GM18498 (cell line): Measurements from ENCODE around the gene UNC5CL.

ENCODE experiments used
- ATAC-seq: cut with Tn5 transposase; IDR thresholded peaks from one replicate; pipeline ENCODE4 v1.9.1; 2021; ENCODE audit warnings: mild to moderate bottlenecking, moderate library complexity; ENCODE audit not compliant: unreplicated experiment

Gene UNC5CL, protein sequence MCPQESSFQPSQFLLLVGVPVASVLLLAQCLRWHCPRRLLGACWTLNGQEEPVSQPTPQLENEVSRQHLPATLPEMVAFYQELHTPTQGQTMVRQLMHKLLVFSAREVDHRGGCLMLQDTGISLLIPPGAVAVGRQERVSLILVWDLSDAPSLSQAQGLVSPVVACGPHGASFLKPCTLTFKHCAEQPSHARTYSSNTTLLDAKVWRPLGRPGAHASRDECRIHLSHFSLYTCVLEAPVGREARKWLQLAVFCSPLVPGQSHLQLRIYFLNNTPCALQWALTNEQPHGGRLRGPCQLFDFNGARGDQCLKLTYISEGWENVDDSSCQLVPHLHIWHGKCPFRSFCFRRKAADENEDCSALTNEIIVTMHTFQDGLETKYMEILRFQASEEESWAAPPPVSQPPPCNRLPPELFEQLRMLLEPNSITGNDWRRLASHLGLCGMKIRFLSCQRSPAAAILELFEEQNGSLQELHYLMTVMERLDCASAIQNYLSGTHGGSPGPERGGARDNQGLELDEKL

DNA sequence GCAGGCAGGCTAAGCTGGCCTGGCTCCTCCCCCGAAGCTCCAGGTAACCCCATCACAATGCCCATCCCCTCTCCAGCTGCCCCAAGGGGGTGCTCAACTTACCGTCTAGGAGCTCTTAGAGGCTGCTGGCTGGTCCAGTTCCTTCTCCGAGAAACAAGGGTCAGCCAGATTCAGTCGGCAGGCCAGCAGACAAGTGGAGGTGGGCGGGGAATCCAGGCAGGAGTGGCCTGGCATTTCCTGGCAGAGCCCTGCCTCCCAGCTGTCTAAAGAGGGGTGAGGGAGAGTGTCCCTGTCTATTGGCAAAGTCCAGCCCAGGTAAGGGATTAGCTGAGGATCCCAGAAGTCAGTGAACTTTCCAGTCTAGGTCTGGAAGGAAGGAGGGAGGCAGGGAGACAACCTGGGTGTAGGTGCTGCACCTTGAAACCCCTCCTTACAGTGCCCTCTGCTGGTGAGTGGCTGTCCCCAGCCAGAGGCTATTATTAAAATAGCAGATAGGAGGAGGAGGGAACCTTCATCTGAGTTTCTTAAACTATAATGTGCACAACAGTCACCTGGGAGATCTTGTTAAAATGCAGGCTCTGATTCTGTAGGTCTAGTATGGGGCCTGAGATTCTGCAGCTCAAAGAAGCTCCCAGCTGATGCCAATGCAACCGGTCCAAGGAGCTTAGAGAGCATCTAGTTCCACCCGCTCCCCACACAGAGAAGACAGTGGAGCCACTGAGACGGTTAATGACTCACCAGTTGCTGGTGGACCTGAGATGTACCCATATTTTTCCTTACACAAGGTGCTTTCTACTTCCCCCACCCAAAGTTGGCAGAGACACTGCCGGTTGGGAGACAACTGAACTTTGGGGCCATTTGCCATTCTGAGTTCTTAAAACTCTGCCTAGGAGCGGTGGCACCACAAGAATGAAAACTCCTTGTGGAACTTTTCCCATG lies at the start of gene UNC5CL:
Gene UNC5CL (minus strand): TSS at position 162 of the 939 bp plus-strand sequence. CDS start 4,147 bp downstream, outside the sequence.
- ATAC-seq, result no peak

DNA sequence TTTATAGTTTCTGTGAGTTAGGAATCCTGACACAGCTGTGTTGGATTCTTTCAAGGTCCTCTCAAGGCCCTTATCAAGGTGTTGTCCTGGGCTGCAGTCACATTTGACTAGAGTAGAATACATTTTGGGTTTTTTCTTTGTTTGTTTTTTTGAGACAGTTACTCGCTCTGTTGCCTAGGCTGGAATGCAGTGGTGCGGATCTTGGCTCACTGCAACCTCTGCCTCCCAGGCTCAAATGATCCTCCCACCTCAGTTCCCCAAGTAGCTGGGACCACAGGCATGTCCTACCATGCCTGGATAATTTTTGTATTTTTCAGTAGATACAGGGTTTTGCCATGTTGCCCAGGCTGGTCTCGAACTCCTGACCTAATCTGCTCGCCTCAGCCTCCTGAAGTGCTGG lies 49.4 kb upstream of the UNC5CL start:
- no peak for ATAC-seq

DNA sequence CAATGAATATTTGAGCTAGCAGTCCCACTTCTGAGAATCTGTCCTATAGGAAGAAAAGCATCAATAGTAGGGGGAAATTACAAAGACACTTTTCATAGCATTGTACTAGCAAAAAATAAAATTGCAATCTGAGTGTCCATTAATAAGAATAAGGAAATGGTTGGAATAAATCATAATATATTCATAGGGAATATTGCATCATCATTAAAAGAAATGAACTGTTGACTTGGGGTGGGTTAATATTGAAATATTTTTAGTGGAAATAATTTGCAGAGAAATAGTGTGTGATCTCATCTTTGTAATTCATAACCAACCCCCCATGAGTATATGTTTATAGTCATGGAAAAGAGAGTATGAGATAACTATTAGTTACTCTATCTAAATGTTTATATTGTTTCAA lies 46.2 kb upstream of the UNC5CL start:
- no peak for ATAC-seq

DNA sequence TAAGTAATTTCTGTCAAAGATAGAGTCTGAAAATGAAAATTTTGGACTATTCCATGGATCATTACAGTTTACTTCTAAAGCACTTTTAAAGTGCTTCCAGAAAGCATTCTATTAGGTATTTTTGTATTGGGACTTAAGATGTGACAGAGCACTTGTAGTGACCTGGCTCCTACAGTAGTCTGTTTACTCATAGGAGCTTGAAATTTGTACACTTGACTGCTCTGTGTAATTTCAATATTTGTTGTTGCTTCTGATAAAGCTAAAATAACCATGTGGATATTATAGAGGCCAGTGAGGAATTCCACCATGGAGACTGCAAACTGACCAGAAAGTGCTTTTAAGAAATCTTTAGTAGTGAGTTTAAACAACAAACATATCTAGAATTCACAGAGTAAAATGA lies 44.1 kb upstream of the UNC5CL start:
- no peak for ATAC-seq

DNA sequence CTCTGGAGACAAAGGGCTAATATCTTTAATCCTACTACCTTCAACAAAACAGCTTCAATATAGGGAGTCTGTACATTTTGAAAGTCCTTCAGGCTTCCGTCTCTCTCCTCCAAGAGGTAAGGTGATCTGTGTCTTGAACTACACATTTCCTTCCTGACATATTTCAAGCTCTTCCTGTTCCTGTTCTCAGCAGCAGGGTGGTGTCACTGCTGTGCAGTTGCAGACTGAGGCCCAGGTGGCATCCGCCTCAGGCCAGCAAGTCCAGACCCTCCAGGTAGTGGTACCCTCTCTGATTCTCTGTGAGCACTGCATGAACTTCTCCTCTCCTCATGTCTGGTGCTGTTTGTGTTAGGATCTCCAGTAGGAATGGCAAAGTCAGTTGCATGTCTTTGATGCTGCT lies 41.6 kb upstream of the UNC5CL start:
- no peak for ATAC-seq

DNA sequence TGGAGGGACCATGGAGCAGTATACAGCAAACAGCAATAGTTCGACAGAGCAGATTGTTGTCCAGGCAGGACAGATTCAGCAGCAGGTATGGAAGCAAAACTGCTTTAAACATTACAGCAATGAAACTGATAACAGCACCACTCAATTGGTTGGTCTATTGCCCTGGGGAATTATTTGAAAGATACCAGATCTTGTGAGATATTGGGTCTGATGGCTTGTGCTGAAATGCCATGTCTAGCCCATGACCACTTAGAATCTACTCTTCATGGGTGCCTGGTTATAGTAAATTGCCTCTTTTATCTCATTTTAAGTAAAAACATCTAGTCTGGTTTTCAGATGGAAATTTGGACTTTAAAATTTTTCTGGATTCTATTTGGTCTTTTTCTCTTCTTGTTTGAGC lies 40.1 kb upstream of the UNC5CL start:
- no peak for ATAC-seq

DNA sequence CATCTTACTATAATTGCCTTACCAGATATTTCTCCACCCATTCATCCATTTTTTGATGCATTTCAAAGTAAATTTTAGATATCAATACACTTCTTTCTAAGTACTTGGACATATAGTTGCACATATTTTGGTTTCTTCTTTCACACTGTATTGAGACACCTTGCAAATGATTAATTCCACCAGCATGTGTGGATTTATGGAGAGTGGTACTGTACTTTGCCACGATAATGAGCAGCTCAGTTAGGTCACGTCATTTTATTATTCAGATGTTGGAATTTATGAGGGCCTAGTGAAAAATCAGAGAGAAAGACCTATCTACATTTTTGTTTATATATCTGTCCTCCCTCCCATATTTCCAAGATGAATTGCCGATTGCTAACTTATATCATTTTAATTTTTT lies 39.1 kb upstream of the UNC5CL start:
- ATAC-seq, result no peak

DNA sequence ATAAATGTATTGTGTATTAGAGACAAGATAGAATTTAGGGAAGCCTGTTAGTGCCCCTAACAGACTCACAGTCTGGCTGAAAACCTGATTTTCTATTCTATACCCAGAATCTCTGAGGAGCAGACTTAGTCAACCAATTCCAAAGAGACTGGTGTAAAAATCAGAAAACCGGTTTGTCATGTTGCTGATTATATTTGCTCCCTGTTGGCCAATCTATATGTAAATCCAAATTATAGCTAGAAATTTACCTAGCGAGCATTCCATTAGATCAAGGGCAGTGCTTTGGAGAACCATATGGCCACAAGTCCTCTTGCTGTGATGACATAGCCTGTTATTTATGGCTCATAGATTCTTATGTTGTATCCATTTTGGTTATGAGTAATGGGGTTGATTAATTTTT lies 38.5 kb upstream of the UNC5CL start:
- no peak for ATAC-seq

DNA sequence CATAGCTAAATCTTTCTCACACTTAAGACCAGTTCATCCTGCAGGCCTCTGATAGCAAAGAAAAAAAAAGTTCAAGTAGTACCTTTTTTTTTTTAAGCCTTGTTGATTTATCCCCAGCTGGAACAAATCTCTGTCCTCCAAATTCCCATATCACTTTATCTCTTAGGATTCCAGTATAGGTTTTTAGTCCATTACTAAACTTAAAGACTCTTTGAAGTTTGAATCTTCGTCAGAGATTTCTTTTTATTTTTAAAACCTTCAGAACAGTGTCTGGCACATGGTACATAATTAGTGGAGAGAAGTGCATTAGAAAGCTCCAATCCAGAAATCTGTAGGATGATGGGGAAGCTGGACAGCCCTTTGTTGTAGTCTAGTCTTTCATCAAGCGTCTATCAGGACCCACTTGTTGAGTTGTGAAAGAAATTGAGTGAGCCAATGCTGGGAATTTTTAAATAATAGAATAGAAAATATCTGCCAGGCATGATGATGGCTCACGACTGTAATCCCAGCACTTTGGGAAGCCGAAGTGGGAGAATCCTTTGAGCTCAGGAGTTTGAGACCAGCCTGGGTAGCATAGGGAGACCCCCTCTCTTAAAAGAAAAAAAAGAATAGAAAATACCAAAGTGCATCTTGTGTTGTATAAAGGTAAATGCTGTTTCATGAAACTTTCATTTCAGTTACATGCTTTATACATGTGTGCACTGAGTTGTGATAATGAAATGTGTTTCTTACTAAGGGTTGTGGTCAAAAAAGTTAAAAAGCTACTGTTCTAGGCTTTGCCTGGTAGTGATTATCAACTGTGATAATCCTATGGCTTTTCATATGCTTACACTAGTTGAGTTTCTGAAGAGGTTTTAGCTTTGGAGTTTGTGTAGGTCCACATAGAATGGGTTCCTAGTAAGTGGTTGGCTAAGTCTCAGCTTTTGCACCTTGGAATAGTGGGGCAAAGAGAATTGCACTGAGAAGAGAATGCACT lies 36.9 kb upstream of the UNC5CL start:
- ATAC-seq, result no peak

DNA sequence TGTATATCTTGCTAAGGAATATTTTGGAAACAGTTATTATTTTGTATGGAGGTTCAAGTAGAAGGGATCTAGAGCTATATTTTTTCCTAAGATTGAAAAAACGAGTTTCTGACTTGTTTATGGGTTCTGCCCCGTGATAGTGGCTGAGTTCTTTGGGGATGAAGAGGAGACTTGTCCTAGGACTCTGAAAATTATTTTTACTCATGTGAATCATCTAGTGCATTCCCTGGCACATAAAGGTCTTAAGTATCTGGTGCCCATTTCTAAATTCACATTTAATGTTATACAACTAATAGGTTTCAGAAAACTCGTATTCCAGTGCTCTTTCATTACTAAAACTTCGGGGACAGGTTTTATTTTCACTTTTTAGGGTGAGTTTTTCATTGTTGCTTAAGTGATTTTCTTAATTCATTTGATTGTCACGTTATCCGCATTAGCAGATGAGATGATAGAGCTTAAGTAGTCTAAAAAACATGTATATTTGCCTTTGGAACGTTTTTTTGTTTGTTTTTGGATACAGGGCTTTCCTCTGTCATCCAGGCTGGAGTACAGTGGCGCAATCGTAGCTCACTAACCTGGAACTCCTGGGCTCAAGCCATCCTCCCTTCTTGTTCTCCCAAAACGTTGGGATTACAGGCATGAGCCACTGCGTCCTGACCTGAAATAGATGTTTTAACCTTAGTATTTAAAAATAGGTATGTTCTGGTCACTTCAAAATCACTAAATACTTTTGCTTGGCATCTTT lies 35.8 kb upstream of the UNC5CL start:
- no peak for ATAC-seq

DNA sequence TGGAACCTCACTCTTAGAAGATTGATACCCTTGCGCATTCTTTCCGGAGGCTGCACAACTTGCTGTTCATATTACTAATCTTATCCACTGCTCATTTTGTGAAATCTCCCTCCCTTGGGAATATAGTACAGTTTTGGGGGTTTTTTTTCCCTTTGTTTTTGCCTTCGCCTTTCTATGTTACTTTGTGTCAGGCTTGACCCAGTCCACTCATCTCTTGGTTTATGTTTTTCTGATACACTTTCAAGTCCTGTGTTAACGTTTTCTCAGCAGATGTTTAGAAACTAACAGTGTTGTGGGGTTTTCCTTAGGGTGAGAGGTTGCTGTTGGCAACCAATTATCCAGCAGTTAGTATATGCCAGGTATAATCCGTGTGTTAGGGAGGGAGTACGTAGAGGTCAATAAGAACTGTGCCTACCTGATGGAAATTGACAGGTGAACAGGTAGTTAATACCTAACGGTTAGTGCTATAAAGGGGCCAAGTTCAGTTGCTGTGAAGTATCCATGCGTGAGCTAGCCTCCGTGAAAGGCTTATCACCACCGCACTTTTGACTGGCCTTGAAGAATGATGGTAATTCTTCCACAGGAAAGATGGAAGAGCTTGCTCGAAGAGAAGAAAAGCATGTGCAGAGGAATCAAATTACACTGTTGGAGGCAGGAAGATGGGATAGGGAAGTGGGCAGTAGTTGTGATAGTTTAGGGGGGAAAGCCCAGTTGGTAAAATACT lies 35.1 kb upstream of the UNC5CL start:
- no peak for ATAC-seq

DNA sequence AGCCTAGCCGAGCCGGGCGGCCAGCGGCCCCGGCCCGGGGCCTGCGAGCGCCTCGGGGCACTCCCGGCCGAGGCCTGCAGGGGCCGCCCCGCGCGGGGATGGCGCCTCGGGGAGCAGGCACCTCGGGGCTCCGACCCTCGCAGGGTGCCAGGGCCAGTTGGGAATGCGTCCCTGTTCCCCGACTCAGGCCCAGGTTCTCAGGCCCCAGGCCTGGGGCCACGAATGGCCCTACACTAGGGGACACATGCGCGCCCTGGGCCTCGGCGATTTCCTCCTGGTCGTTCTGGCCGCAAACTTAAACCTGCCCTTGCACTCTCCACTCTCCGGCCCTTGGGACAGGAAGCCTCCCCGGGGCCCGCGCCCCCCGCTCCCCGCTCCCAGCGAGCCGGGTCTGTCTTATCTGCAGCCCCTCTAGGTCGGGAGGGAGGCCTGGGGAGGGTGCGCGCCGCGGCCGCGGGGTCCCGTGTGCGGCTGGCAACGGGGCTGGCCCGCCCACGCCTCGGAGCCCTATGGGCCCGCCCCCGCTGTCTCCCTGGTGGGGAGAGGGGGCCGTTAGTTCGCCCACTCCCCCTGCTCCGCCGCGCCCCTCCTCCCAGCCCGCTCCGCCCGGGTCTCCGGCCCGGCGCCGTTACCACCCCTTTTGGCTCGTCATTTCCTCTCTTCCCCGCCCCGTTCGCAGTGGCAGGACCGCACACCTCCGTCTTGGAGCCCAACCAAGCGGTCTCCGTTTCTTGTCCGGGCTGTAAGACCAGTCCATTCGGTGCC lies 34.4 kb upstream of the UNC5CL start:
- peak; percentile 35 for ATAC-seq

DNA sequence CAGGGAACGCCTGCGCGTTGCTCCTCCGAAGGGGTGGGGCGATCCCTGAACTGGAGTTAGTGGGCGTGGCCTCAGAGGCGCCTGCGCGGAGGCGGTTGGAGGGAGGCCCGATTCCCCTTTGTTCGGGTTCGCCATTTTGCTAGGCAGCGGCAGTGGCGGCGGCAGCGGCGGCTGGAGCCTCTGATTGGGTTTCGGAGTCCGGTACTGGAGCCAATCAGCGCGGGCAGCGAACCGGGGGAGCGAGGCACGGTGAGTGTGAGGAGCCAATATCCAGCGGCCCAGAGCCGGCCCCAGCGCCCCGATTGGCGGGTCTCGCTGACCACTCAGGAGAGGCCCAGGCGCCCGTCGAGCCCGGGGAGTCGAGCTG lies 33.8 kb upstream of the UNC5CL start, which contains the start of gene NFYA:
Gene NFYA (plus strand): TSS at position 139 of the 367 bp plus-strand sequence. CDS start 6,116 bp downstream, outside the sequence.
- peak; percentile 63 for ATAC-seq

DNA sequence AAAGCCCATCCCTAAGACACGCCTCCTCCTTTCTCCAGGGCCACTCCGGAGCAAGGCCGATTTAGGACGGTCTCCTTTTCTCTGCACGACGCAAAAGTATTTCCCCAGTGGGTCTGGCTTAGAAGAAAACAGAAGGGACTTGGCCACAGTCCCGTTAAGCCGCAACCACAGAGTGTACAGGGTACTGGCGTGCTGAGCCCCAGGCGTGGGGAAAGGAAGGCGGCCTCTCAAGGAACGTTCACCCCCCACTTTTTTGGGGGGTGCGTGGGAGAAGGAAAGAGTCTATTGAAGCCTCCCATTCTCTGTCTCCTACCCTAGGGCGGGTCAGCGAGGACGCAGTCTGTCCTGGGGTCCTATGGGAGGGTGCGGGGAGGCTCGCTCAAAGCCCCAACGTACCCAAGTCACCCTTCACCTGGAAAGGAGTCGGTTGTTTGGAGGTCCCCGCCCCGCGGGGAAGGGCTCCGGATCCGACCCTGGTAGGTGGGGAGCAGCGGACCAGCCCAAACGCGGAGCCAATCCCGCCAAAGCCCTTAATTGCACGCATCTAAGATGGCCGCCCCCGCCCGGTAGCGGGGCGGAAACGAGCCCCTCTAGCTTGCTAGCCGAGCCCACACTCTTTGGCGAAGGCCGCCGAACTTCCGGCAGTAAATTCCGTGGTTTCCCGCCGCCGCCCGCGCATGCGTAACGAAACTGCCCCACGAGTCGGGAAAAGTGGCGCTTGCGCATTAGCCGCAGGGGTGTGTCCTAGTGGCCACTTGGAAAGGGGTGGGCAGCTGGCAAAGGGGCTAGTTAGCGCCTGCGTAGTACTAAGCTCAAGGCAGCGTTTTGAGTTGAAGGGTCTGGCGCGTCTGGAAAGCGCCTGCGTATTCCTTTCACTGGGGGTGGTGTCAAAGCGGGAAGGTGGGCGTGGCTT lies 33.2 kb upstream of the UNC5CL start, which contains the start of gene OARD1:
Gene OARD1 (minus strand): TSS at position 434 of the 913 bp plus-strand sequence. CDS start 722 bp downstream, outside the sequence.
- peak; percentile 70 for ATAC-seq

DNA sequence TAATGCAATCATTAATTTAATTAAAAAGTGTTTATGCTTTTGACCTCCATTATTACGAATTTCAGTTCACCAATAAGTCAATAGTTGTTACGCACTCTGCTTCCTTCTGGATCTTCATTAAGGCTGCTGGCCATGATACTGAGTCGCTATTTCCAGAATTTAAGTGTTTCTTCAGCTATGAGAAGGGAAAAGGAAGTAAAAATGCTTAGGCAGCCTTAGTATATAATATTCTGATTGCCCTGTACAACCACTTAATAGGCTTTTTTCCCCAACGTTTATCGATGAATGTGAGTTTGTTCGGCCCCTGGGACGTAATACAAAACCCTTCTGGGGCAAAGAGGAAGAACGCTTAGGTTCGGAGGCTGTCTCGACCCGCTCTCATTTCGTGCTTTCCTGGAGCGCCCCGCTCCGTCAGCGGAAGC lies 32.5 kb upstream of the UNC5CL start:
- ATAC-seq, result no peak

DNA sequence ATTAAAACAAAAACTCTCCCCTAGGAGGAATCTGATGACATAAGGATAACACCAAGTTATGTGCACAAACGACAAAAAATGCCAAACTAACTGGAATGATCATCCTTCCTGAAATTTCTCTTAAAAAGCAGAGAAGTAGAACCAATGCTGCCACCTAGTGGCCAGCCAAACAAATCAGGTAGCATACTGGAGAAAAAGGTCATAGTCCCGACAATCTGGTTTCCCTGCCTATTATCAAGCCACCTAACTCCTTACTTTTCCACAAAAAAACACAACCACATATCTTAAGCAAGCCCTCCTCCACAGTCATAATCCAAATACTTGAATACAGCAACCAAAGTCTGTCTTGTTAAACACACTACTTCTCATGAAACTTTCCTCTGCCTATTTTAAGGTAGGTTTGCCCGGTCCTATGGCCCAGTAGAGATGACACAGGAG lies 27.9 kb upstream of the UNC5CL start:
- ATAC-seq, result no peak

DNA sequence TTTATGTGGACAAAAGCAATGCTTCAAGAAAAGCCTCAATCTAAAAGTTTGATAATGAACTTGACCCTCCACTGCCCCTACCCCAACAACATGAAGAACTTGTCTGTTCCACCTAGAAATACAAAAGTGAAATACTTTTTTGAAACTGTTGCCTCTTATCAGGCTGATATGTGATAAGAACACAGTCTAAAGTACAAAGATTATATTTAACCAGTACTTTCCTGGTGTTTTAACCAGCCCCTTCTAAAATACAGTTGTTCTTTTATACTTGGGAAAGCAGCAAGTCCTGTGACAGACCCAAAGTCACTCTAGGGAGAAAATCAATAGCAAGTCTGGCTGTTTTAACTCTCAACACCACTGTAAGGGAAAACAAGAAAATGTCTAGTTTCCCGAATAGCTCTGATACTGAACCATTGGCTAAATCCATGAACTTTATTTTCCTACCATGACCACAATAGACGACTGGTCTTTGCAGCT lies 26.6 kb upstream of the UNC5CL start:
- ATAC-seq, result no peak
